Fibroblast of skin of right biceps (primary cell): ENCODE data around the gene PLEKHG7.

Experiments
- DNase-seq: peaks from one replicate; pipeline ENCODE4 v3.0.0-alpha.2; 2013

Gene PLEKHG7

DNA sequence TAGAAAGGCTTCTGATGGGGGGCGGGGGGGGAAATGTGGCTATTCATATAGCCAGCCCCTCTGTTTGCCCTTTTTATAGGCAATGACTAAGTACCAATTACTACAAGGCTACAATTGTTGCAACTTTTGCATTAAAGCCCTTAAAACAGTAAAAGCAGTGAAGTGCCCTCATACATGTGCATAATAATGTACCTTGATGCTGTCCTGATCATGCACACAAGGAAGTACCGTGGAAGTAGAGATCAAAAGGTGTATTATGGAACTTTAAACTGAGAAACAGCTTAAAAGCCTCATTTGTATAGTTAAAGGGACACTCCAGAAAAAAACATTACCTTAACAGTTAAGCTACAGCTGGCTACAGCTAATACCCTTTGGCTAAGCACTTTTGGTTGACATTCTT lies 111.8 kb downstream of the PLEKHG7 start:
- DNase-seq, result no peak

- DNase-seq, result no peak
Measured at GRCh38 chr12:92821142-92821541, 118.4 kb downstream of the PLEKHG7 start.
